Measurements from ENCODE around the gene SUFU.

The SUFU gene

GRCh38 chr10:102598243-102598642 is 94.5 kb downstream of the SUFU start:
- DNase-seq: no peak

GRCh38 chr10:102599565-102600327 is 96.0 kb downstream of the SUFU start:
- DNase-seq: peak in 1 of 2 donors; percentile 41

- DNase-seq: no peak
Observed at GRCh38 chr10:102600816-102601215, 97.0 kb downstream of the SUFU start.

- no peak for DNase-seq
Observed at GRCh38 chr10:102601639-102602038, 97.9 kb downstream of the SUFU start.

- DNase-seq: no peak
Observed at GRCh38 chr10:102602272-102603045, 98.7 kb downstream of the SUFU start.

- peak in 1 of 2 donors; percentile 18 for DNase-seq
Observed at GRCh38 chr10:102603946-102604345, 100.2 kb downstream of the SUFU start.

- DNase-seq: peak in 1 of 2 donors; percentile 35
Observed at GRCh38 chr10:102604439-102604841, 100.7 kb downstream of the SUFU start.

GRCh38 chr10:102605712-102606111 is 101.9 kb downstream of the SUFU start:
- DNase-seq: no peak

- DNase-seq: no peak
Observed at GRCh38 chr10:102608487-102608886, 104.7 kb downstream of the SUFU start.

GRCh38 chr10:102610441-102610887 is 106.7 kb downstream of the SUFU start:
- no peak for DNase-seq

GRCh38 chr10:102611514-102612087 is 107.8 kb downstream of the SUFU start:
- DNase-seq: no peak

- DNase-seq: peak in 1 of 2 donors; percentile 11
Observed at GRCh38 chr10:102612964-102613275, 109.1 kb downstream of the SUFU start.

GRCh38 chr10:102613286-102613685 is 109.5 kb downstream of the SUFU start:
- DNase-seq: no peak

- peak in 1 of 2 donors; percentile 8 for DNase-seq
Observed at GRCh38 chr10:102613785-102614184, 110.0 kb downstream of the SUFU start.

- no peak for DNase-seq
Observed at GRCh38 chr10:102614888-102615287, 111.1 kb downstream of the SUFU start.

- no peak for DNase-seq
Observed at GRCh38 chr10:102615361-102615760, 111.6 kb downstream of the SUFU start.

- no peak for DNase-seq
Observed at GRCh38 chr10:102616066-102616770, 112.4 kb downstream of the SUFU start.

- DNase-seq: no peak
Observed at GRCh38 chr10:102617041-102617440, 113.3 kb downstream of the SUFU start.

GRCh38 chr10:102617816-102618215 is 114.0 kb downstream of the SUFU start:
- no peak for DNase-seq

- no peak for DNase-seq
Observed at GRCh38 chr10:102619281-102619981, 115.7 kb downstream of the SUFU start.

- no peak for DNase-seq
Observed at GRCh38 chr10:102620138-102620590, 116.4 kb downstream of the SUFU start.
